OCI-LY3 (cell line): Measurements from ENCODE around the gene SERINC3.

Experiments
- CTCF ChIP-seq: fragments of 200-600, 300-600 bp; sonication (generic); IDR thresholded peaks from 2 replicates; pipeline ENCODE4 v1.5.1; 2014; ENCODE audit warnings: antibody characterized with exemption, low read length, low read depth
- EZH2phosphoT487 ChIP-seq: fragments of 200-600 bp; shearing (Covaris generic); IDR thresholded peaks from 2 replicates; pipeline ENCODE4 v1.6.1; 2018; ENCODE audit warnings: antibody characterized with exemption, mixed run types, low read depth

GRCh38 chr20:44477151-44477550 is 44.7 kb downstream of the SERINC3 start:
- no peak for TF ChIP-seq CTCF
- TF ChIP-seq EZH2phosphoT487 = no peak
